Measurements from ENCODE around the gene NUAK1. TPM values are rescaled to one million over a fixed set of nuclear protein-coding genes. Genes with fewer than 3 reads are reported as not detected.

NUAK1 gene
- total RNA-seq, 4 donors from 2014 or later, result 18.9 to 34.5 (median 29.1) TPM

DNA sequence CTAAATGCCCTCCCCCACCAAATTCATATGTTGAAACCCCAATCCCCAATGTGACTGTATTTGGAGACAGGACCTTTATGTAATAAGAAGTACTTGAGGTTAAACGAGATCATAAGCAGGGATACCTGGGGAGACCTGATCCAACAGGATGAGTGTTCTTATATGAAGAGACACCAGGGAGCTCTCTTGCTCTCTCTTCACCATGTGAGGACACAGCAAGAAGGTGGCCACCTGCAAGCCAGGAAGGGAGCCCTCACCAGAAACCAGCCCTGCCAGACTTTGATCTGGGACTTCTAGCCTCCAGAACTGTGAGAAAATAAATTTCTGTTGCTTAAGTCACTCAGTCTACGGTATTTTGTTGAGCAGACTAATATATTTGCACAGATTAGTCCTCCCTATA is 113.6 kb downstream of the NUAK1 start:
- Histone ChIP-seq H3K36me3 (no peaks in the 10 kb centered on the region), H3K4me3 (no peak overlapping the region), H3K27ac (no peak overlapping the region), H3K9me3 (no peaks in the 10 kb centered on the region), H3K4me1 (peaks cover 4 to 5% of the 10 kb centered on the region in 2 donors), H3K27me3 (no peaks in the 10 kb centered on the region)
- intact Hi-C loops (cut with DNase I; ENCODE audit: low total_unique reads) (no loop called here), in situ Hi-C loops (cut with MboI; ENCODE audit: low sequenced_read_pairs in 4 of 4) (no loop called here)
- DNase-seq (no peak), ATAC-seq (no peak)
- TF ChIP-seq POLR2A (IDR thresholded peaks at IDR 0.05), result no peak
- TF ChIP-seq, protein P1, sequence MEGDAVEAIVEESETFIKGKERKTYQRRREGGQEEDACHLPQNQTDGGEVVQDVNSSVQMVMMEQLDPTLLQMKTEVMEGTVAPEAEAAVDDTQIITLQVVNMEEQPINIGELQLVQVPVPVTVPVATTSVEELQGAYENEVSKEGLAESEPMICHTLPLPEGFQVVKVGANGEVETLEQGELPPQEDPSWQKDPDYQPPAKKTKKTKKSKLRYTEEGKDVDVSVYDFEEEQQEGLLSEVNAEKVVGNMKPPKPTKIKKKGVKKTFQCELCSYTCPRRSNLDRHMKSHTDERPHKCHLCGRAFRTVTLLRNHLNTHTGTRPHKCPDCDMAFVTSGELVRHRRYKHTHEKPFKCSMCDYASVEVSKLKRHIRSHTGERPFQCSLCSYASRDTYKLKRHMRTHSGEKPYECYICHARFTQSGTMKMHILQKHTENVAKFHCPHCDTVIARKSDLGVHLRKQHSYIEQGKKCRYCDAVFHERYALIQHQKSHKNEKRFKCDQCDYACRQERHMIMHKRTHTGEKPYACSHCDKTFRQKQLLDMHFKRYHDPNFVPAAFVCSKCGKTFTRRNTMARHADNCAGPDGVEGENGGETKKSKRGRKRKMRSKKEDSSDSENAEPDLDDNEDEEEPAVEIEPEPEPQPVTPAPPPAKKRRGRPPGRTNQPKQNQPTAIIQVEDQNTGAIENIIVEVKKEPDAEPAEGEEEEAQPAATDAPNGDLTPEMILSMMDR (IDR thresholded peaks at IDR 0.05 in 4 of 5, conservative IDR thresholded peaks at IDR 0.05 in 1 of 5), result no peak

DNA sequence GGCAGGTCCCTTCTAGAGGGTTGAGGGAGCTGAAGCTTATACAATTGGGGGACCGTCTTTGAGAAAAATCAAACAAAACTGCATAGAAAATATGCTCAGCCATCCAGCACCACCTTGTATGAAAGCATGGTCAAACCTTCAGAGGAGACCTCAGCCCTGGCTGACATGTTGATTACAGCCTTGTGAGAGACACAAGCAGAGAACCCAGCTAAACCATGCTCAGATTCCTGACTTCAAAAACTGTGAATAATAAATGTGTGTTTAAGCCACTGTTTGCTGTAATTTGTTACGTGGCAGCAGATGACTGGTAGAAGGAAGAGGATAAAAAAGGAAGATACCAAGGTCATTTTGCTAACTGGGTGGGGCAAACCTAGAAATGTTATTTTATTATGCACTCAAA is 115.7 kb downstream of the NUAK1 start:
- intact Hi-C loops (cut with DNase I; ENCODE audit: low total_unique reads) (no loop called here), in situ Hi-C loops (cut with MboI; ENCODE audit: low sequenced_read_pairs in 4 of 4) (no loop called here)
- Histone ChIP-seq H3K4me1 (peaks cover 4 to 5% of the 10 kb centered on the region in 2 donors), H3K27me3 (no peaks in the 10 kb centered on the region), H3K9me3 (no peaks in the 10 kb centered on the region), H3K27ac (no peak overlapping the region), H3K36me3 (no peaks in the 10 kb centered on the region), H3K4me3 (no peak overlapping the region)
- ATAC-seq (no peak), DNase-seq (no peak)
- TF ChIP-seq, protein P1 (IDR thresholded peaks at IDR 0.05 in 4 of 5, conservative IDR thresholded peaks at IDR 0.05 in 1 of 5), result no peak
- TF ChIP-seq POLR2A (IDR thresholded peaks at IDR 0.05), result no peak

DNA sequence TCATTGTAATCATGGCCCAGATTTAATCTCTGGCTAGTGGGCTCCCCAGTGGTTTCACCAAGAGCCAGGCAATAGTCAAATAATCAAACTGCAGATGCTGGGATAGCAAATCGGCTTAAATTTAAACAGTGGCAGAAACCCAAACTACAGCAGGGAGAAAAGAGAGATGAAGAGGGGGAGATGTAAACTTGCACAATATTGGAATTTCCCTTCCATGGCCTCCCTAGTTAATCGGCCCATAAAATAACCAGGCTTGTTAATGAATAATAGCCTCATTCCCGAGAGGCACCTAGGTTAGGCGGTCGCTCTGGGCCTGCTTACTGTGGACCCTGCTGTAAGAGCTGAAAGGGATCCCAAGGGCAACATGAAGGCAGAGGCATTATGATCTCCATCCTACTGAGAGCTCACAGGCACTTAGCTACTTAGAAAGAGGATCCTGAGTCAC is 116.2 kb downstream of the NUAK1 start:
- no peak for DNase-seq
- Histone ChIP-seq H3K27ac (no peak overlapping the region), H3K27me3 (no peaks in the 10 kb centered on the region), H3K4me3 (no peak overlapping the region), H3K9me3 (no peaks in the 10 kb centered on the region), H3K36me3 (no peaks in the 10 kb centered on the region), H3K4me1 (peaks cover 4 to 5% of the 10 kb centered on the region in 2 donors)
- no peak for ATAC-seq
- in situ Hi-C loops (cut with MboI; ENCODE audit: low sequenced_read_pairs in 4 of 4), result no loop called here
- intact Hi-C loops (cut with DNase I; ENCODE audit: low total_unique reads), result no loop called here
- TF ChIP-seq, protein P1 (IDR thresholded peaks at IDR 0.05 in 4 of 5, conservative IDR thresholded peaks at IDR 0.05 in 1 of 5), result no peak
- no peak for TF ChIP-seq POLR2A (IDR thresholded peaks at IDR 0.05)

DNA sequence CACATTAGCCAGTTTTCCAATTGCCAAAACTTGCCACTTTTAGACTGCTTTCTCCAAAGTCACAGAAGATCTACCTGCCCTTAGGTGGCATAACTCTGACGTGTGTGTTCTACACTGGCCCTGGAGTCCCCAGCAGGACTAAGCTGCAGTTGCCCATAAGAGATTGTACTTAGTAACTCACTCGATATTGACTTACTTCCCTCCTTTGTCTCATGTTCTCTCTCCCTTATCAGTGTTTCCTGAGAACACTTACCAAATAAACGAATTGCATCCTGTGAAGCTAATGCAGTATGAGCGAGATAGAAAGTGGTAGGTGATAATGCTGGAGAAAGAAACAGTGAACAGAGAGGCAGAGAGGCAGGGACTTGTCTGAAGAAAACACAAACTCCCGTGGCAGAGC is 117.2 kb downstream of the NUAK1 start:
- peak overlapping the region in 2 of 4 donors; percentile 1 to 48 for H3K27ac ChIP-seq
- intact Hi-C loops (cut with DNase I; ENCODE audit: low total_unique reads), result no loop called here
- H3K4me3 ChIP-seq, result no peak overlapping the region
- ATAC-seq (no peak), DNase-seq (no peak)
- H3K9me3 ChIP-seq, result no peaks in the 10 kb centered on the region
- TF ChIP-seq, protein P1 (IDR thresholded peaks at IDR 0.05 in 4 of 5, conservative IDR thresholded peaks at IDR 0.05 in 1 of 5), result no peak
- TF ChIP-seq POLR2A (IDR thresholded peaks at IDR 0.05), result no peak
- H3K27me3 ChIP-seq, result no peaks in the 10 kb centered on the region
- H3K36me3 ChIP-seq, result no peaks in the 10 kb centered on the region
- in situ Hi-C loops (cut with MboI; ENCODE audit: low sequenced_read_pairs in 4 of 4), result no loop called here
- H3K4me1 ChIP-seq, result peaks cover 4 to 5% of the 10 kb centered on the region in 2 donors

DNA sequence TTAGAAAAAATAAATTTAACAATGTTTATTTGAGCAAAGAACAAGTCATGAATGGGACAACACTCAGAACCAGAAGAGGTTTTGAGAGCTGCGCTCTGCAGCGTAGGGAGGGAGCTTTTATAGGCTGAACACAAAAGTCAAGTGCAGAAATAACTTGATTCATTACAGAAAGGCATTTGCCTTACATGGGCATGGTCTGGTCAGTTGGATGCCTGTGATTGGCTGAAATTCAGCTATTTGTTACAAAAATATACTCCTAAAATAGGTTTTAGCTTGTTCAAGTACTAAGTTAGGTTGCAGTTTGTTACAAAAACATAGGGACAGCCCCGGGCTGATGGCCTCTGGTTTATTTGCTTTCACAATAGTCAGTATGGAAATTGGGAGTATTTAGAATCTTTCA is 118.0 kb downstream of the NUAK1 start:
- ATAC-seq, result no peak
- no peak for TF ChIP-seq POLR2A (IDR thresholded peaks at IDR 0.05)
- TF ChIP-seq, protein P1 (IDR thresholded peaks at IDR 0.05 in 4 of 5, conservative IDR thresholded peaks at IDR 0.05 in 1 of 5), result no peak
- intact Hi-C loops (cut with DNase I; ENCODE audit: low total_unique reads), result no loop called here

More for the DNA sequence above, 118.0 kb downstream of the NUAK1 start:
- in situ Hi-C loops (cut with MboI; ENCODE audit: low sequenced_read_pairs in 4 of 4), result no loop called here
- peak overlapping the region in 2 of 4 donors; percentile 1 to 48 for H3K27ac ChIP-seq
- no peaks in the 10 kb centered on the region for H3K36me3 ChIP-seq
- no peaks in the 10 kb centered on the region for H3K27me3 ChIP-seq
- no peaks in the 10 kb centered on the region for H3K9me3 ChIP-seq
- no peak overlapping the region for H3K4me3 ChIP-seq
- DNase-seq, result no peak
- H3K4me1 ChIP-seq, result peaks cover 4 to 5% of the 10 kb centered on the region in 2 donors
